ENCODE results near the gene FMN1. TPM values are rescaled to one million over a fixed set of nuclear protein-coding genes. Genes with fewer than 3 reads are reported as not detected.

The FMN1 gene
- polyA plus RNA-seq, 2 of the 4 experiments (the other 2 are of a cell fraction): 0.53 to 2.2 TPM

DNA sequence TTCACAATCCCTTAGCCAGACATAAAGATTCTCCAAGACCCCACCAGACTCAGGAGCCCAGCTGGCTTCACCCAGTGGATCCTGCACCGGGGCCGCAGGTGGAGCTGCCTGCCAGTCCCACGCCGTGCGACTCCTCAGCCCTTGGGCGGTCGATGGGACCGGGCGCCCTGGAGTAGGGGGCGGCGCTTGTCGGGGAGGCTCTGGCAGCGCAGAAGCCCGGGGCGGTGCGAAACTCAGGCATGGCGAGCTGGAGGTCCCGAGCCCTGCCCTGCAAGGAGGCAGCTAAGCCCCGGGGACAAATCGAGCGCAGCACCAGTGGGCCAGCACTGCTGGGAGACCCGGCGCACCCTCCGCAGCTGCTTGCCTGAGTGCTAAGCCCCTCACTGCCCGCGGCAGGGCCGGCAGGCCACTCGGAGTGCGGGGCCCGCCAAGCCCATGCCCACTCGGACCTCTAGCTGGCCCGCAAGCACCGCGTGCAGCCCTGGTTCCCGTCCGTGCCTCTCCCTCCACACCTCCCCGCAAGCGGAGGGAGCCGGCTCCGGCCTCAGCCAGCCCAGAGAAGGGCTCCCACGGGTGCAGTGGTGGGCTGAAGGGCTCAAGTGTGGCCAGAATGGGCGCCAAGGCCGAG lies 175.0 kb downstream of the FMN1 start:
- Histone ChIP-seq H3K9me3 (no peaks in the 10 kb centered on the region), H3K4me1 (peaks cover 9% of the 10 kb centered on the region), H3K27ac (no peak overlapping the region), H3K4me2 (no peak overlapping the region), H3K4me3 (no peak overlapping the region)
- DNase-seq (ENCODE audit: low read depth in 1 of 2, low spot score in 1 of 2): no peak
- POLR2A ChIA-PET: no interaction called here
- TF ChIP-seq BHLHE40 (IDR thresholded peaks at IDR 0.05; ENCODE audit: low read depth, low read length) (no peak), BCL3 (IDR thresholded peaks at IDR 0.05) (no peak), CBX2 (IDR thresholded peaks at IDR 0.05; ENCODE audit: borderline replicate concordance, low read depth) (no peak)
- no peak for ATAC-seq
- CTCF ChIA-PET: interaction anchor here (0.6 to 7.3 kb wide), 14 partner anchors 22 to 370 kb away, joined by 3 to 130 read pairs (median 4); no protein-coding TSS in a partner anchor
- WGBS (ENCODE audit: missing lambda C conversion rate): 88% methylated on average over 38 of the region's 43 CpGs
- FAIRE-seq: no peak

DNA sequence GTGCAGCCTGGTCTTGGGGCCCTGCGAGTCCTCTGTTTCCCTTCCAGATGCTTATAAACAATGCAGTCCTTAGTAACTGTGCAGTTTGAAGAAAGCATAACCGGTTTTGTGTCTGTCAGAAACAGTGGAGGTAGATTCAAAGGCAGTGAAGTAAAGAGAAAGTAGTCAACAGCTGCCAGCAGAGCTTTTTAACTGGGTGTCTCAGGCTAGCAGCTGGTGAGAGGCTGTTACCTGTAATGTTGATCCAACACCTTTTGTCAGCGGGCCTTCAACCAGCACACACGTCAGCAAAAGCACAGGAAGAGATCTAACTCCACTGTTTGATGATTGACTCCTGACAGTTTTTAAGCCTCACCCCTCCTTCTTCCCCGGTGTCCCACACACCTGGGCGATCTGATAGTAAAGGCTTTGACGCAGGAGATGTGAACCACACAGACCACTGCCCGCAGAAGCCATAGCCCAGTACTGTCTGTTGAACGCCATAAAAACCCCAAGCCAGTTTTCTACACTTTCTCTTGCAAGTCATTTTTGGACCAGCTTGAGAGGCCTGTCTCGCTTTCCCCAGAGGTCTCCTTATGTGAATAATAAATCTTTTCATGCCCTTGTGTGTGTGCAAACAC lies 178.0 kb downstream of the FMN1 start:
- Histone ChIP-seq H3K27ac (no peak overlapping the region), H3K9me3 (no peaks in the 10 kb centered on the region), H3K4me1 (peaks cover 17% of the 10 kb centered on the region), H3K4me3 (no peak overlapping the region), H3K4me2 (no peak overlapping the region)
- ATAC-seq (no peak), DNase-seq (ENCODE audit: low read depth in 1 of 2, low spot score in 1 of 2) (no peak), FAIRE-seq (no peak)
- 87% methylated on average over 10 of the region's 10 CpGs for WGBS (ENCODE audit: missing lambda C conversion rate)
- POLR2A ChIA-PET: no interaction called here
- TF ChIP-seq BCL3 (IDR thresholded peaks at IDR 0.05): no peak
- TF ChIP-seq GATA3 (IDR thresholded peaks at IDR 0.05; ENCODE audit: borderline replicate concordance): no peak
- no peak for TF ChIP-seq EP300 (IDR thresholded peaks at IDR 0.05)
- TF ChIP-seq, protein P1, sequence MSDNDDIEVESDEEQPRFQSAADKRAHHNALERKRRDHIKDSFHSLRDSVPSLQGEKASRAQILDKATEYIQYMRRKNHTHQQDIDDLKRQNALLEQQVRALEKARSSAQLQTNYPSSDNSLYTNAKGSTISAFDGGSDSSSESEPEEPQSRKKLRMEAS (IDR thresholded peaks at IDR 0.05): no peak
- no peak for TF ChIP-seq BHLHE40 (IDR thresholded peaks at IDR 0.05; ENCODE audit: low read depth, low read length)
- no peak for TF ChIP-seq CEBPB (IDR thresholded peaks at IDR 0.05)
- no peak for TF ChIP-seq RCOR1 (IDR thresholded peaks at IDR 0.05; ENCODE audit: low read depth, low read length)
- no peak for TF ChIP-seq CBX8 (IDR thresholded peaks at IDR 0.05)
- no peak for TF ChIP-seq EHMT2 (IDR thresholded peaks at IDR 0.05; ENCODE audit: low read depth)
- no peak for TF ChIP-seq RNF2 (IDR thresholded peaks at IDR 0.05; ENCODE audit: borderline replicate concordance, low read depth)
- no peak for TF ChIP-seq ZFP36 (IDR thresholded peaks at IDR 0.05; ENCODE audit: borderline replicate concordance, partially characterized antibody)
- TF ChIP-seq HOXB13 (CRISPR knock-in tag; IDR thresholded peaks at IDR 0.05; ENCODE audit: low read depth): no peak
- no peak for TF ChIP-seq NFE2L2 (conservative IDR thresholded peaks at IDR 0.05; ENCODE audit: low read length)
- no peak for TF ChIP-seq ZNF302 (CRISPR knock-in tag; IDR thresholded peaks at IDR 0.05)
- CTCF ChIA-PET: interaction anchor here (0.7 to 2.5 kb wide), 5 partner anchors 13 to 114 kb away, joined by 3 to 6 read pairs (median 4); no protein-coding TSS in a partner anchor

DNA sequence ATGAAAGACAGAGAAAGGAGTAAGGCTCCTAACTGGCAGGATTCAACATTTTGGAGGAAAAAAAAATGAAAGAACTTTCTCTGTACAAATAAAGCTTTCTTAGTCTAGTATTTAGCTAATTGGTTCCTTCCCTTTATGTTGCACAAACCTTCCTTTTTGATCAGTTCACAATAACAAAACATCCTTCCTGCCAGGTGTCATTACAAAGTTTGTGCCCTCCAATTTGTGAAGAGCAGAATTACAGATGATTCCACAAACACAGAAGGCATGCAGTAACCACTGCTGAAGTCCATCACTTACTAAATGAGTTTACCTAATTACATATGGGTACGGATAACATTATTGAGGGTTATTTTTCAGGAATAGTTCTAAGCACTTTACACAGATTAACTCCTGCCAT lies 179.9 kb downstream of the FMN1 start:
- FAIRE-seq: peak; percentile 95
- Histone ChIP-seq H3K27ac (no peak overlapping the region), H3K9me3 (no peaks in the 10 kb centered on the region), H3K4me1 (peaks cover 17% of the 10 kb centered on the region), H3K4me2 (peak overlapping the region; percentile 74; the same call in 2 of the 3 replicates), H3K4me3 (no peak overlapping the region)
- ATAC-seq: no peak
- DNase-seq (ENCODE audit: low read depth in 1 of 2, low spot score in 1 of 2): no peak
- CTCF ChIA-PET: interaction anchor here (1.4 to 3.5 kb wide), 5 partner anchors 18 to 352 kb away, joined by 5 to 19 read pairs (median 7); no protein-coding TSS in a partner anchor
- POLR2A ChIA-PET: no interaction called here
- 97% methylated on average over 1 of the region's 1 CpG for WGBS (ENCODE audit: missing lambda C conversion rate)
- no peak for TF ChIP-seq POLR2AphosphoS2 (conservative IDR thresholded peaks at IDR 0.05; ENCODE audit: low read length)
- no peak for TF ChIP-seq BCL3 (IDR thresholded peaks at IDR 0.05)
- TF ChIP-seq KDM5A (IDR thresholded peaks at IDR 0.05): no peak
- TF ChIP-seq ESRRA (IDR thresholded peaks at IDR 0.05; ENCODE audit: borderline replicate concordance, low read length): no peak
- no peak for TF ChIP-seq ZNF302 (CRISPR knock-in tag; IDR thresholded peaks at IDR 0.05)

Data from A549 (cell line).